Measurements from ENCODE around the gene EDRF1.

GRCh38 chr10:125781374-125781773, 61.9 kb downstream of the EDRF1 start:
- no peak for TF ChIP-seq CTCF (conservative IDR thresholded peaks at IDR 0.05)
- TF ChIP-seq ZFX (IDR thresholded peaks at IDR 0.05) = no peak
